ENCODE results near the gene GPC3.

The GPC3 gene

DNA sequence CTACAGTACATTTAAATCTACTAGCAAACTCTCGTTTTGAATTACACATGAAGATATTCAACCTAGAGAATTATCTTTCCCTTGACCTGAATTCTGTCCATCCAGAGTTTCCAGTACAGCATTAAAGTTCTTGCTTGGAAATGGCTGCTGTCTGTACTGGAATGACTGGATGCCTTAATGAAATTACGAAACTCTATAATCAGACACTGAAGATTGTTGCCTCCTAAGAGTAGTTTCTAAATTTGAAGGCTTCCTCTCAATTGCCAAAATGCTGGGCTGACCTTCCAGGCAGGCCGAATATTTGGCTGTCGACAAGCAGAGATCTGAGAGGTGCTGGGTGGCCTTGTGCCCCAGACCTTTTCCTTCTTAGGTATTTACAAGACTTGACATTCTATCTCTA is 355.0 kb downstream of the GPC3 start:
- TF ChIP-seq, protein P1, sequence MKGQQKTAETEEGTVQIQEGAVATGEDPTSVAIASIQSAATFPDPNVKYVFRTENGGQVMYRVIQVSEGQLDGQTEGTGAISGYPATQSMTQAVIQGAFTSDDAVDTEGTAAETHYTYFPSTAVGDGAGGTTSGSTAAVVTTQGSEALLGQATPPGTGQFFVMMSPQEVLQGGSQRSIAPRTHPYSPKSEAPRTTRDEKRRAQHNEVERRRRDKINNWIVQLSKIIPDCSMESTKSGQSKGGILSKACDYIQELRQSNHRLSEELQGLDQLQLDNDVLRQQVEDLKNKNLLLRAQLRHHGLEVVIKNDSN (IDR thresholded peaks at IDR 0.05), result no peak
- TF ChIP-seq EGR1 (IDR thresholded peaks at IDR 0.05) (no peak), RAD21 (IDR thresholded peaks at IDR 0.05; ENCODE audit: low read depth) (no peak), ZBTB7A (IDR thresholded peaks at IDR 0.05; ENCODE audit: low read depth) (no peak), CREB1 (IDR thresholded peaks at IDR 0.05; ENCODE audit: low read depth) (no peak), TCF12 (IDR thresholded peaks at IDR 0.05; ENCODE audit: low read depth) (no peak), YY1 (IDR thresholded peaks at IDR 0.05; ENCODE audit: low read depth) (no peak), TEAD4 (IDR thresholded peaks at IDR 0.05) (no peak), FOXM1 (IDR thresholded peaks at IDR 0.05; ENCODE audit: borderline replicate concordance, low read depth) (no peak)

DNA sequence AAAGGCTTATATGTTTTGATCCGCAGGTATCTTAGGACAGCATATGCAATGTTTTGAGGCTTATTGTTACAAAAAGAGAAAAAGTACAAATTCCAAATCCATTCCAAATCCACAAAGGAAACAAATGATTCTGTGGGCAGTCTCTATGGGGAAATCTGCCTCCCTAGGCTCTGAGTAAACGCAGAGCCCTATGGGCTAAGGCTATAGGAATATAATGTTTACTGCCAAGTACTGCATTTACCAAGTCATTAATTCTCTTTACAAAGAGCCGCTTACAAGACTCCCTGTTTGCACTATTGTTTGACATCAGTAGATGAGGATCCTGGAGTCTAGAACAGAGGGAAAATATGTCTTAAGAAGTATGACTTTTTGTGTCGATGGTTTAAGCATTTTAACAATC is 357.7 kb downstream of the GPC3 start:
- no peak for TF ChIP-seq TEAD4 (IDR thresholded peaks at IDR 0.05)
- no peak for TF ChIP-seq CREB1 (IDR thresholded peaks at IDR 0.05; ENCODE audit: low read depth)
- TF ChIP-seq EP300 (IDR thresholded peaks at IDR 0.05; ENCODE audit: borderline replicate concordance), result no peak
- no peak for TF ChIP-seq CEBPB (IDR thresholded peaks at IDR 0.05)
- no peak for TF ChIP-seq NFIC (IDR thresholded peaks at IDR 0.05)
- TF ChIP-seq, protein P2, sequence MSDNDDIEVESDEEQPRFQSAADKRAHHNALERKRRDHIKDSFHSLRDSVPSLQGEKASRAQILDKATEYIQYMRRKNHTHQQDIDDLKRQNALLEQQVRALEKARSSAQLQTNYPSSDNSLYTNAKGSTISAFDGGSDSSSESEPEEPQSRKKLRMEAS (IDR thresholded peaks at IDR 0.05), result no peak
- no peak for TF ChIP-seq RAD21 (IDR thresholded peaks at IDR 0.05; ENCODE audit: low read depth)
- no peak for TF ChIP-seq YY1 (IDR thresholded peaks at IDR 0.05; ENCODE audit: low read depth)
- no peak for TF ChIP-seq ZBTB7A (IDR thresholded peaks at IDR 0.05; ENCODE audit: low read depth)

DNA sequence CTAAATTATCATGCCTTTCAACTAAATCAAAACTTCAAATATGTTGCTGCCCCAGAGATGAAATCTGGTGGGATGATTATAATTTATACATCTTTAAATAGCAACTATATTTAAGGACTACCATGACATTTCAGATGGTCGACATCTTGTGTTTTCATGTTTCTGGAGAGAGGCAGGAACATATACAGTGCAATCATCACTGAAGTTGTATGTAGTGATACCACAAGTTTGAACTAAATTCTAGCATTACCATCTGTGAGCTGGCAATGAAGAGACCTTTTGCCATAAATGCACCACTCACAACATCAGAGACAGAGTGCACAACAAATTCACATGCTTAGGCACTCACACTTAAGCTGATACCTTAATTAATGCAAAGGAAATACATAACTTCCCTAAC is 373.7 kb downstream of the GPC3 start:
- TF ChIP-seq NFIC (IDR thresholded peaks at IDR 0.05) (no peak), CEBPB (IDR thresholded peaks at IDR 0.05) (no peak), YY1 (IDR thresholded peaks at IDR 0.05; ENCODE audit: low read depth) (no peak), EGR1 (IDR thresholded peaks at IDR 0.05) (no peak), FOXM1 (IDR thresholded peaks at IDR 0.05; ENCODE audit: borderline replicate concordance, low read depth) (no peak), ZBTB7A (IDR thresholded peaks at IDR 0.05; ENCODE audit: low read depth) (no peak), CREB1 (IDR thresholded peaks at IDR 0.05; ENCODE audit: low read depth) (no peak), EP300 (IDR thresholded peaks at IDR 0.05; ENCODE audit: borderline replicate concordance) (no peak), RAD21 (IDR thresholded peaks at IDR 0.05; ENCODE audit: low read depth) (no peak), TEAD4 (IDR thresholded peaks at IDR 0.05) (no peak), TCF12 (IDR thresholded peaks at IDR 0.05; ENCODE audit: low read depth) (no peak), TAF1 (IDR thresholded peaks at IDR 0.05; ENCODE audit: low read depth) (no peak)
- TF ChIP-seq, protein P3, sequence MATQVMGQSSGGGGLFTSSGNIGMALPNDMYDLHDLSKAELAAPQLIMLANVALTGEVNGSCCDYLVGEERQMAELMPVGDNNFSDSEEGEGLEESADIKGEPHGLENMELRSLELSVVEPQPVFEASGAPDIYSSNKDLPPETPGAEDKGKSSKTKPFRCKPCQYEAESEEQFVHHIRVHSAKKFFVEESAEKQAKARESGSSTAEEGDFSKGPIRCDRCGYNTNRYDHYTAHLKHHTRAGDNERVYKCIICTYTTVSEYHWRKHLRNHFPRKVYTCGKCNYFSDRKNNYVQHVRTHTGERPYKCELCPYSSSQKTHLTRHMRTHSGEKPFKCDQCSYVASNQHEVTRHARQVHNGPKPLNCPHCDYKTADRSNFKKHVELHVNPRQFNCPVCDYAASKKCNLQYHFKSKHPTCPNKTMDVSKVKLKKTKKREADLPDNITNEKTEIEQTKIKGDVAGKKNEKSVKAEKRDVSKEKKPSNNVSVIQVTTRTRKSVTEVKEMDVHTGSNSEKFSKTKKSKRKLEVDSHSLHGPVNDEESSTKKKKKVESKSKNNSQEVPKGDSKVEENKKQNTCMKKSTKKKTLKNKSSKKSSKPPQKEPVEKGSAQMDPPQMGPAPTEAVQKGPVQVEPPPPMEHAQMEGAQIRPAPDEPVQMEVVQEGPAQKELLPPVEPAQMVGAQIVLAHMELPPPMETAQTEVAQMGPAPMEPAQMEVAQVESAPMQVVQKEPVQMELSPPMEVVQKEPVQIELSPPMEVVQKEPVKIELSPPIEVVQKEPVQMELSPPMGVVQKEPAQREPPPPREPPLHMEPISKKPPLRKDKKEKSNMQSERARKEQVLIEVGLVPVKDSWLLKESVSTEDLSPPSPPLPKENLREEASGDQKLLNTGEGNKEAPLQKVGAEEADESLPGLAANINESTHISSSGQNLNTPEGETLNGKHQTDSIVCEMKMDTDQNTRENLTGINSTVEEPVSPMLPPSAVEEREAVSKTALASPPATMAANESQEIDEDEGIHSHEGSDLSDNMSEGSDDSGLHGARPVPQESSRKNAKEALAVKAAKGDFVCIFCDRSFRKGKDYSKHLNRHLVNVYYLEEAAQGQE (IDR thresholded peaks at IDR 0.05; ENCODE audit: low read depth), result no peak
- TF ChIP-seq, protein P1 (IDR thresholded peaks at IDR 0.05), result no peak
- TF ChIP-seq, protein P2 (IDR thresholded peaks at IDR 0.05), result no peak

DNA sequence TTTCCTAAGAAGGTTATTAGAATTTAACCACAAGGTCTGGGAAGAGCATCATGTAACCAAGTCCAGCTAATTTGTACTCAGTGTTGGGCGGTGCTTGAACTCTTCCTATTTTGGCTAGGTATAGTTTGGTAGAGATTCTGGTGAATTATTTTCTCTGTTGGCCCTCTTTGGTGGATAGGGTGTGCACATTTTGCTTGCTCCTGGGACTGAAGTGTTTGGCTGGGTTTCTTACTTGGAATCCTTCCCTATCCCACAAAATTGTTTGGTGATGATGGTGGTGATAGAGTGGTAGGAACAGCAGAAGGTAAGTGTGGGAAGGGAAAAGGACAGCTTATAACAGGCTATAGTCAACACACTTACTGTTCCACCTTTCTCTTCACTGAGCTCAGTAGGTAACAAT is 375.3 kb downstream of the GPC3 start:
- no peak for TF ChIP-seq TAF1 (IDR thresholded peaks at IDR 0.05; ENCODE audit: low read depth)
- TF ChIP-seq CREB1 (IDR thresholded peaks at IDR 0.05; ENCODE audit: low read depth), result no peak
- no peak for TF ChIP-seq RAD21 (IDR thresholded peaks at IDR 0.05; ENCODE audit: low read depth)
- TF ChIP-seq CEBPB (IDR thresholded peaks at IDR 0.05), result no peak
- TF ChIP-seq YY1 (IDR thresholded peaks at IDR 0.05; ENCODE audit: low read depth), result no peak
- TF ChIP-seq NFIC (IDR thresholded peaks at IDR 0.05), result no peak
- no peak for TF ChIP-seq EGR1 (IDR thresholded peaks at IDR 0.05)
- TF ChIP-seq, protein P2 (IDR thresholded peaks at IDR 0.05), result no peak
- TF ChIP-seq, protein P1 (IDR thresholded peaks at IDR 0.05), result no peak
- TF ChIP-seq, protein P3 (IDR thresholded peaks at IDR 0.05; ENCODE audit: low read depth), result no peak
- no peak for TF ChIP-seq TEAD4 (IDR thresholded peaks at IDR 0.05)
- TF ChIP-seq TCF12 (IDR thresholded peaks at IDR 0.05; ENCODE audit: low read depth), result no peak
- no peak for TF ChIP-seq EP300 (IDR thresholded peaks at IDR 0.05; ENCODE audit: borderline replicate concordance)
- no peak for TF ChIP-seq FOXM1 (IDR thresholded peaks at IDR 0.05; ENCODE audit: borderline replicate concordance, low read depth)
- TF ChIP-seq ZBTB7A (IDR thresholded peaks at IDR 0.05; ENCODE audit: low read depth), result no peak

DNA sequence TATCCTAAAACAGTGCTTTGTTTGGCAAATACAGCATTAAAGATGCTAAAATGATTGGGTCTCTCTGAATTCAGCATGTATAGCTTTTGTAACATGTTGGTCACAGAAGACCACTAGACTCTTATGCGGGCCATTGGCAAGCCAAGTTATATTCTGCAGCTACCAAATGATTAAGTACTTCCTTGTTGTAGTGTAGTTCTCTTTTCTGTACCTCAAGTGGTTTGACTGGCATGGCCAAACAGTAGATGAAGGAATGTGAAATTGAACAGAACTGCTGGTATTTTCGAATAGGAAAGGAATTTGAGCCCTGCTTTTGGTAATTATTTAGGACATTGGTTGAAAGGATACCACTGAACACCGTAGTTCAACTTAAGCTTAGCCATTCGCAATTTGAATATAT is 376.2 kb downstream of the GPC3 start:
- TF ChIP-seq TAF1 (IDR thresholded peaks at IDR 0.05; ENCODE audit: low read depth) (no peak), ZBTB7A (IDR thresholded peaks at IDR 0.05; ENCODE audit: low read depth) (no peak), NFIC (IDR thresholded peaks at IDR 0.05) (no peak), CREB1 (IDR thresholded peaks at IDR 0.05; ENCODE audit: low read depth) (no peak), RAD21 (IDR thresholded peaks at IDR 0.05; ENCODE audit: low read depth) (no peak), TCF12 (IDR thresholded peaks at IDR 0.05; ENCODE audit: low read depth) (no peak)
- TF ChIP-seq, protein P1 (IDR thresholded peaks at IDR 0.05), result no peak

Measured in Ishikawa (cell line).